HG03045 (cell line): Measurements from ENCODE around the gene ZNF490.
"Not testable (repeated sequence)": the region's sequence is repeated elsewhere in the genome, so short reads cannot be mapped to it uniquely, and the experiment has no call there.

Experiments used
- ATAC-seq: cut with Tn5 transposase; IDR thresholded peaks from one replicate; pipeline ENCODE4 v1.9.1; 2021; ENCODE audit warnings: mild to moderate bottlenecking, moderate library complexity; ENCODE audit not compliant: unreplicated experiment

ZNF490 gene

GRCh38 chr19:12623361-12624031 is 12.9 kb upstream of the ZNF490 start:
- ATAC-seq, result no peak

GRCh38 chr19:12621253-12622024 is 10.8 kb upstream of the ZNF490 start:
- ATAC-seq, result not testable (repeated sequence)

- no peak for ATAC-seq
Observed at GRCh38 chr19:12617646-12618045, 7.0 kb upstream of the ZNF490 start.

- no peak for ATAC-seq
Observed at GRCh38 chr19:12611361-12611699, 717 bp upstream of the ZNF490 start.

- ATAC-seq, result no peak
Observed at GRCh38 chr19:12607631-12608030, 3.0 kb downstream of the ZNF490 start.

GRCh38 chr19:12606796-12607195 is 3.8 kb downstream of the ZNF490 start:
- no peak for ATAC-seq

GRCh38 chr19:12603714-12604113 is 6.9 kb downstream of the ZNF490 start:
- ATAC-seq, result no peak

GRCh38 chr19:12597594-12597993 is 13.0 kb downstream of the ZNF490 start:
- ATAC-seq, result no peak

- ATAC-seq, result no peak
Observed at GRCh38 chr19:12596927-12597548, 13.6 kb downstream of the ZNF490 start.

GRCh38 chr19:12596485-12596884 is 14.1 kb downstream of the ZNF490 start:
- no peak for ATAC-seq

- ATAC-seq, result no peak
Observed at GRCh38 chr19:12581100-12581499, 29.5 kb downstream of the ZNF490 start.

- no peak for ATAC-seq
Observed at GRCh38 chr19:12580180-12580694, 30.4 kb downstream of the ZNF490 start.

GRCh38 chr19:12578641-12579040 is 32.0 kb downstream of the ZNF490 start:
- no peak for ATAC-seq

GRCh38 chr19:12574036-12574435 is 36.6 kb downstream of the ZNF490 start:
- ATAC-seq, result no peak

- no peak for ATAC-seq
Observed at GRCh38 chr19:12567951-12568350, 42.7 kb downstream of the ZNF490 start.

GRCh38 chr19:12566380-12566779 is 44.2 kb downstream of the ZNF490 start:
- ATAC-seq, result not testable (repeated sequence)

GRCh38 chr19:12564016-12564664 is 46.5 kb downstream of the ZNF490 start:
- no peak for ATAC-seq

GRCh38 chr19:12555456-12555930 is 55.1 kb downstream of the ZNF490 start:
- no peak for ATAC-seq

- peak; percentile 94 for ATAC-seq
Observed at GRCh38 chr19:12551060-12551832, 59.4 kb downstream of the ZNF490 start, which contains the start of gene ZNF564. ZNF564 (minus strand) TSS chr19:12551482; CDS start chr19:12551332, 150 bp downstream.

GRCh38 chr19:12546903-12547302 is 63.7 kb downstream of the ZNF490 start:
- no peak for ATAC-seq
